GM06990 (cell line): Measurements from ENCODE around the gene LCA5.

Experiments used
- DNase-seq: peaks from one replicate; pipeline ENCODE4 v3.0.0-alpha.2; 2011; ENCODE audit not compliant: insufficient read length; ENCODE audit errors: extremely low read depth
- H3K27me3 ChIP-seq: replicated peaks from 2 replicates; pipeline ENCODE4 v1.6.0; 2011; ENCODE audit warnings: low read length; ENCODE audit not compliant: control insufficient read depth, insufficient read depth
- H3K36me3 ChIP-seq: 2 replicates; pipeline ENCODE4 v1.5.1; 2011; ENCODE audit warnings: low read length; ENCODE audit not compliant: control insufficient read depth, insufficient read depth
- H3K4me3 ChIP-seq: replicated peaks from 2 replicates; pipeline ENCODE4 v1.5.1; 2011; ENCODE audit warnings: low read depth, mild to moderate bottlenecking, control low read depth, low read length
- CTCF ChIP-seq: IDR thresholded peaks from 2 replicates; pipeline ENCODE4 v1.5.1; 2011; ENCODE audit warnings: low read length, control low read depth, mild to moderate bottlenecking, inconsistent platforms; ENCODE audit not compliant: insufficient read depth, poor library complexity, severe bottlenecking

LCA5 gene

GRCh38 chr6:79557673-79558467, 20.6 kb upstream of the LCA5 start:
- Histone ChIP-seq H3K27me3 (no peaks in the 10 kb centered on the region), H3K4me3 (no peak overlapping the region), H3K36me3 (no peaks in the 10 kb centered on the region)
- TF ChIP-seq CTCF = no peak
- DNase-seq = no peak

GRCh38 chr6:79554305-79554704, 17.1 kb upstream of the LCA5 start:
- Histone ChIP-seq H3K27me3 (no peaks in the 10 kb centered on the region), H3K36me3 (no peaks in the 10 kb centered on the region), H3K4me3 (no peak overlapping the region)
- no peak for TF ChIP-seq CTCF
- no peak for DNase-seq

- DNase-seq = no peak
- no peak overlapping the region for H3K4me3 ChIP-seq
- TF ChIP-seq CTCF = no peak
- no peaks in the 10 kb centered on the region for H3K36me3 ChIP-seq
- no peaks in the 10 kb centered on the region for H3K27me3 ChIP-seq
These were observed 14.2 kb upstream of the LCA5 start for GRCh38 chr6:79551401-79551800.

GRCh38 chr6:79548304-79548703, 11.1 kb upstream of the LCA5 start:
- DNase-seq = no peak
- Histone ChIP-seq H3K27me3 (no peaks in the 10 kb centered on the region), H3K4me3 (no peak overlapping the region), H3K36me3 (no peaks in the 10 kb centered on the region)
- TF ChIP-seq CTCF = no peak

- TF ChIP-seq CTCF = no peak
- no peak for DNase-seq
- Histone ChIP-seq H3K36me3 (no peaks in the 10 kb centered on the region), H3K4me3 (no peak overlapping the region), H3K27me3 (no peaks in the 10 kb centered on the region)
These were observed 9.0 kb upstream of the LCA5 start for GRCh38 chr6:79546186-79546585.

- peak; percentile 50 for DNase-seq
- peak; percentile 52 for TF ChIP-seq CTCF
- Histone ChIP-seq H3K4me3 (peak overlapping the region; percentile 5; the same call in 1 of the 2 replicates), H3K36me3 (no peaks in the 10 kb centered on the region), H3K27me3 (no peaks in the 10 kb centered on the region)
These were observed 7.8 kb upstream of the LCA5 start for GRCh38 chr6:79544939-79545450.
